ENCODE measurements around the gene SYT15. TPM values are rescaled to one million over a fixed set of nuclear protein-coding genes. Genes with fewer than 3 reads are reported as not detected.
A peak's percentile ranks its signal among the peaks of the same experiment; 100 is the strongest.

Gene SYT15
- total and polyA plus RNA-seq, 8 donors, result 2.1 to 10.7 (median 3.3) TPM

DNA sequence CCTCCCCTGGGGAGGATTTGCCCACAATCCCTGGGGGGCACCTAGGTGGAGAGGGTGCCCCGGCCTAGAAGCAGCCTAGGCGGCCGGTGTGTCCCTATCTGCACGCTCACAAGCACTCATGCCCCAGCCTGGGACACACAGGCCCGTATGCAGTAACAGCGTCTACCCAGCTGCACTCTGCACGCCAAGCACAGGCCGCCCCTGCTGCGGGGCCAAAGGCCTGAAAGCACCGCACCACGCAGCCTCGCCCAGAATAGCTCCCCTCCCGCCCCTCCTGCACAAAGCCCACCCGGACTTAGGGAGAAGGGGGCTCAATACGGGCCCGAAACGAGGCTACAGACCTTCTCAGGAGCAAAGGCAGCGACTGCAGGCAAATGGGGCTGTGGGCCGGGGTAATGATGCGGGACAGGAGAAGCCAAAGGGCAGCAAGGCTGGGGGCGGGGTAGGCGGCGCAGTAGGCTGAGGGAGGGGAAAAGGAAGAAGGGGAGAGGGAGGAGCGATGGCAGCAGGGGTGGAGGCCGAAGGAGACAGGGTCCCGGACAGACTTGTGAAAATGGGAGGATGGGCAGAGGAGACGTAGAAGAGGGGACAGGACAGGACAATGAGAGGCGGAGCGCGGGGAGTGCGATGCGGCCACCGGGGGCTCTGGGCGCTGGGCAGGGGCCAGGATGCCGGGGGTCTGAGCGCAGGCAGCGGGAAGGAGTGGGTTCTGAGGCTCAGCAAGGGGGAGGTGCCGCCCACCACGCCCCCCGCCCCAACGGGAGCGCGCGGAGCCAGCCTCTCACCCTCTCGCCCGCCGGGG is 23.0 kb upstream of the SYT15 start:
- Histone ChIP-seq H3K27ac (no peak overlapping the region), H3K9me3 (no peaks in the 10 kb centered on the region), H3K36me3 (no peaks in the 10 kb centered on the region), H3K4me1 (peaks cover 0 to 5% (median 0%) of the 10 kb centered on the region in 3 donors), H3K27me3 (no peaks in the 10 kb centered on the region), H3K4me3 (peak overlapping the region; percentile 75 to 90 (median 80))
- intact Hi-C loops (cut with DNase I), result no loop called here
- DNase-seq, result peak; percentile 27 to 89 (median 69)
- 27% methylated on average over 47 of the region's 47 CpGs for WGBS, 2 donors
- FAIRE-seq, result no peak
- peak; percentile 46 to 66 (median 54) for ATAC-seq
- no peak for TF ChIP-seq CTCF (IDR thresholded peaks at IDR 0.05)

DNA sequence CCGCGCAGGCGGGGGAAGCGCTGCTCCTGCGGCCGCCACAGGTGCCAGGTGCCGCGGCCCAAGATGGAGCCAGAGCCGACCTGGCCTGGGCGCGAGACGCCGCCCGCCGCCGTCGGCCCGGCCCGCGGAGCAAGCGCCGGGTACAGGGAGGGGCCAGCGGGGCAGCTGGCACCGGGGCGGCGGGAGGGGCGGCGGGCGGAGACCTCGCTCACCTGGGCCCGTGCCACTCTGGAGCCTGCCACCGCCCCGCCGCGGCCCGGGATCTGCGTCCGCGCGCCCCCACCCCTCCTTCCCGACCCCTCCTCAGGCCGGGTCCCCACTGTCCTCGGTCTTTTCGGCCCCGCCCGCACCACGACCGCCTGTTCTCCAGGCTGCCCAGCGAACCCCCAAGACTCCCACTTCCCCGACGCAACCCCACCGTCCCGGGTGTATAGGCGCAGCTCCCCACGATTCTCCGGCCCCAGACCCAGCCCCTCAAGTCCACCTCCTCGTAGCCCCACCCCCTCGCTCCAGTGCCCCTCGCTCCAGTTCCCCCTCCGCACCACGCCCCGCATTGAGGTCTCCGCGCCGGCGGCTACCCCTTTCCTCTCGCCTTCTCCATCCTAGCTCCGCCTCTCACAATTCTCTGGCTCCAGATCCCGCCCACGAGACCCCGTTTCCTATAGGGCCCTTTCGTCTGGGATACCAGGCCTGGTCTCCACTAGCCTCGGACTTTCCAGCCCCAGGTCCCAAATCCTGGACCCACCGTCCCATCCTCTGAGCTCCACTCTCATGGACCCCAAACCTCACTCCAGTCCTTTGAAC is 22.2 kb upstream of the SYT15 start, which contains the start of gene GPRIN2:
Gene GPRIN2, minus strand, starts transcription at position 144 of the 804 bp plus-strand sequence. CDS start 5,922 bp downstream, outside the sequence.
- H3K4me1 ChIP-seq, result peaks cover 0 to 5% (median 0%) of the 10 kb centered on the region in 3 donors
- peak; percentile 64 to 91 (median 80) for DNase-seq
- H3K9me3 ChIP-seq, result no peaks in the 10 kb centered on the region
- peak within 1 kb of the TSS; percentile 75 to 90 (median 80) for H3K4me3 ChIP-seq
- peak; percentile 73 to 89 (median 88) for ATAC-seq
- WGBS, 2 donors, result 9 to 11% methylated on average over 52 to 74 of the region's 74 CpGs
- intact Hi-C loops (cut with DNase I), result no loop called here
- no peak for FAIRE-seq
- no peaks in the 10 kb centered on the region for H3K36me3 ChIP-seq
- H3K27me3 ChIP-seq, result no peaks in the 10 kb centered on the region
- no peak within 1 kb of the TSS for H3K27ac ChIP-seq
- TF ChIP-seq CTCF (IDR thresholded peaks at IDR 0.05), result no peak

DNA sequence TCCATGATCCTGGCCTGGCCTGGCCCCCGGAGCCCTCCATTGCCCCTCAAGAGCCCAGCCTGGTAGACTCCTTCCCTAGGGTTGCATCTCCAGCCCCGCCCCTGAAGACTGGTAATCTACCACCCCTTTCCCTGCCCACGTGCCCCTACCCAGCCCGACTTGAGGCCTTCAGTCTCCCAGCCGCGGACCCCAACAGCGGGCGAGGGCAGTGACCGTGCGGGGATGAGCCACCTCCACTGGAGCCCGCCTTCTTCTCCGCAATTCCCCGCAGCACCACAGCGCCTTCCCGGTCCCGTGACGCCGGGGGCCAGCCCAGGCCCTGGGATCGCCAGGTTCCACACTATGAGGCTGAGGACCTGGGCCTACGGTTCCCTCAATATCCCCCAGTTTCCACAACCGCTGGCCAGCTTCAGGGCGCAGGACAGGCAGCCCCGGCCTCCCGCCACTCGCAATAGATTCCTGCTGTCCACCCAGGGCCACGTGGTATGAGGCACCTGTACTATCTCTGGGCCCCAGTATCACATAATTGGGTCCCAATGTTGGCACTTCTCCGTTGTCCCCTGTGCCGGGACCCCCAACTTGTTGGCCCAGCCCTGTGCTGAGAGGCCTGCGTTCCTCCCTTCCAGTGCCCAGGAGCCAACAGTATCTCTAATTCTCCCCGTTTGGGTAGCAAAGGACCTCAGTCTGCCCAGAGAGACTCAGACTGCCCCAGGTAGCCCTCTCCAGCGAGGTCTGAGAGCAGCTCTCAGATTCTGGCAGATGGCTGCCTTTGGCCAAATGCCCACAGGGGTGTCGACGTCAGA is 21.4 kb upstream of the SYT15 start:
- WGBS, 2 donors, result 89 to 90% methylated on average over 33 of the region's 33 CpGs
- Histone ChIP-seq H3K36me3 (no peaks in the 10 kb centered on the region), H3K27me3 (no peaks in the 10 kb centered on the region), H3K4me3 (peak overlapping the region in 1 of 4 donors; percentile 81), H3K27ac (no peak overlapping the region), H3K9me3 (no peaks in the 10 kb centered on the region), H3K4me1 (peaks cover 0 to 5% (median 0%) of the 10 kb centered on the region in 3 donors)
- intact Hi-C loops (cut with DNase I), result no loop called here
- FAIRE-seq, result no peak
- TF ChIP-seq CTCF (IDR thresholded peaks at IDR 0.05), result no peak
- peak in 5 of 6 donors; percentile 14 to 87 (median 36) for DNase-seq
- no peak for ATAC-seq

DNA sequence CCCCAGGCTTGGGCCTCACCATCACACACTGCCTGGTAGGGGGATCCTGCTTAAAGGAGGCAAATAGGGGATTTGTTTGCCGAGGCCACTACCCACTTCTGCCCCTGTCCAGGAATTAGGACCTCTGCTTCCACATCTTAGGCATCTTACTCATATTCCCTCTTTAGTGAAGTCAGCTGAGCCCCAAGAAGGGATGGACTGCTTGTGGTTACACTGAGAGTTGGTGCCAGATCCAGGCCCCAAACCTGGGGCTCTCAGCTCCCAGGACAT is 20.9 kb upstream of the SYT15 start:
- ATAC-seq (no peak), DNase-seq (peak in 1 of 6 donors; percentile 64), FAIRE-seq (no peak)
- no peaks in the 10 kb centered on the region for H3K9me3 ChIP-seq
- intact Hi-C loops (cut with DNase I), result no loop called here
- WGBS, 2 donors, result 41 to 45% methylated on average over 1 of the region's 1 CpG
- H3K27ac ChIP-seq, result no peak overlapping the region
- peaks cover 0 to 5% (median 0%) of the 10 kb centered on the region in 3 donors for H3K4me1 ChIP-seq
- H3K36me3 ChIP-seq, result no peaks in the 10 kb centered on the region
- no peak for TF ChIP-seq CTCF (IDR thresholded peaks at IDR 0.05)
- no peaks in the 10 kb centered on the region for H3K27me3 ChIP-seq
- H3K4me3 ChIP-seq, result no peak overlapping the region
